Peyer's patch (tissue), 4 donors: ENCODE measurements around the gene PLCD4. TPM values are rescaled to one million over a fixed set of nuclear protein-coding genes. Genes with fewer than 3 reads are reported as not detected.

Experiments
- DNase-seq, 3 donors: peaks; one replicate each; pipeline ENCODE4 v3.0.0-alpha.2; 2017 to 2019
- H3K27ac ChIP-seq, 4 donors: fragments of 200-600 bp; sonication (generic); one replicate each; pipeline ENCODE4 v1.5.1; 2016 to 2019
- H3K27me3 ChIP-seq, 2 donors: fragments of 200-600 bp; sonication (generic); one replicate each; pipeline ENCODE4 v1.5.1; 2019
- H3K36me3 ChIP-seq, 3 donors: fragments of 200-600 bp; sonication (generic); one replicate each; pipeline ENCODE4 v1.5.1; 2016 to 2019
- H3K4me1 ChIP-seq, 4 donors: fragments of 200-600 bp; sonication (generic); one replicate each; pipeline ENCODE4 v1.5.1; 2016 to 2019
- H3K4me3 ChIP-seq, 4 donors: fragments of 200-600 bp; sonication (generic); 1 replicate in 3 of 4; 2 replicates in 1 of 4; pipeline ENCODE4 v1.5.1; 2016 to 2019; ENCODE audit warnings: mild to moderate bottlenecking in 1 of 4
- H3K9me3 ChIP-seq, 4 donors: fragments of 200-600 bp; sonication (generic); one replicate each; pipeline ENCODE4 v1.5.1; 2016 to 2019; ENCODE audit warnings: mild to moderate bottlenecking in 1 of 4
- CTCF ChIP-seq, 6 experiments: fragments of 450-650 bp in 4 of 6; fragments of 200-600 bp in 2 of 6; sonication (generic) in 1 of 6; IDR thresholded peaks; one replicate each; pipeline ENCODE4 v1.5.1; 2017 to 2019; ENCODE audit warnings: antibody characterized with exemption in 6 of 6, mild to moderate bottlenecking in 3 of 6, moderate library complexity in 1 of 6
- POLR2A ChIP-seq, 2 donors: fragments of 450-650 bp; IDR thresholded peaks; one replicate each; pipeline ENCODE4 v1.5.1; 2017; ENCODE audit warnings: antibody characterized with exemption in 2 of 2, mild to moderate bottlenecking in 2 of 2, moderate library complexity in 2 of 2
- total RNA-seq, 4 donors: library from RNA; depleted of rRNA; stranded (reverse); fragments of >200 nt; gene quantifications; one replicate each; pipeline ENCODE4 v1.1.0, GENCODE V29; 2016

The PLCD4 gene
- 1 to 10 TPM in 3 of 4 donors, not detected in 1; 1.5 to 9.9 (median 3.6) TPM for total RNA-seq

- peak within 1 kb of the TSS in 1 of 4 donors; percentile 51 for H3K27ac ChIP-seq
- H3K36me3 ChIP-seq, result no peaks in the 10 kb centered on the region
- no peak for DNase-seq
- peak within 1 kb of the TSS in 1 of 4 donors; percentile 33 for H3K4me3 ChIP-seq
- TF ChIP-seq CTCF (IDR thresholded peaks at IDR 0.05) (no peak), POLR2A (IDR thresholded peaks at IDR 0.05) (no peak)
- no peaks in the 10 kb centered on the region for H3K9me3 ChIP-seq
- H3K27me3 ChIP-seq, result no peaks in the 10 kb centered on the region
- H3K4me1 ChIP-seq, result peaks cover 0 to 10% (median 0%) of the 10 kb centered on the region in 4 donors
These were observed at the start of gene PLCD4 for GRCh38 chr2:218607436-218608115. Gene PLCD4 (plus strand): TSS chr2:218607899. CDS start chr2:218615740, 7,841 bp downstream.

- DNase-seq, result no peak
These were observed 49.8 kb upstream of the PLCD4 start for GRCh38 chr2:218557941-218558340.

GRCh38 chr2:218558986-218559385 is 48.7 kb upstream of the PLCD4 start:
- no peak overlapping the region for H3K27ac ChIP-seq
- no peaks in the 10 kb centered on the region for H3K9me3 ChIP-seq
- H3K4me3 ChIP-seq, result no peak overlapping the region
- no peaks in the 10 kb centered on the region for H3K4me1 ChIP-seq
- no peak for DNase-seq
- no peaks in the 10 kb centered on the region for H3K27me3 ChIP-seq
- H3K36me3 ChIP-seq, result peaks cover 0 to 63% (median 0%) of the 10 kb centered on the region in 3 donors
- TF ChIP-seq POLR2A (IDR thresholded peaks at IDR 0.05) (no peak), CTCF (IDR thresholded peaks at IDR 0.05) (no peak)

More at GRCh38 chr2:218557941-218558340, 49.8 kb upstream of the PLCD4 start:
- H3K9me3 ChIP-seq, result no peaks in the 10 kb centered on the region
- H3K27me3 ChIP-seq, result no peaks in the 10 kb centered on the region
- peaks cover 0 to 73% (median 2%) of the 10 kb centered on the region in 3 donors for H3K36me3 ChIP-seq
- TF ChIP-seq CTCF (IDR thresholded peaks at IDR 0.05) (no peak), POLR2A (IDR thresholded peaks at IDR 0.05) (no peak)
- no peak overlapping the region for H3K4me3 ChIP-seq
- H3K4me1 ChIP-seq, result no peaks in the 10 kb centered on the region
- H3K27ac ChIP-seq, result no peak overlapping the region

GRCh38 chr2:218564056-218564455 is 43.6 kb upstream of the PLCD4 start:
- H3K9me3 ChIP-seq, result no peaks in the 10 kb centered on the region
- DNase-seq, result no peak
- peaks cover 0 to 30% (median 0%) of the 10 kb centered on the region in 3 donors for H3K36me3 ChIP-seq
- no peaks in the 10 kb centered on the region for H3K27me3 ChIP-seq
- H3K4me1 ChIP-seq, result peaks cover 0 to 18% (median 3%) of the 10 kb centered on the region in 4 donors
- H3K4me3 ChIP-seq, result no peak overlapping the region
- no peak for TF ChIP-seq POLR2A (IDR thresholded peaks at IDR 0.05)
- no peak for TF ChIP-seq CTCF (IDR thresholded peaks at IDR 0.05)
- H3K27ac ChIP-seq, result no peak overlapping the region

GRCh38 chr2:218566296-218566695 is 41.4 kb upstream of the PLCD4 start:
- no peak overlapping the region for H3K27ac ChIP-seq

More at GRCh38 chr2:218566296-218566695, 41.4 kb upstream of the PLCD4 start:
- Histone ChIP-seq H3K36me3 (peaks cover 0 to 9% (median 0%) of the 10 kb centered on the region in 3 donors), H3K9me3 (no peaks in the 10 kb centered on the region), H3K4me3 (no peak overlapping the region), H3K4me1 (peaks cover 0 to 30% (median 9%) of the 10 kb centered on the region in 4 donors), H3K27me3 (no peaks in the 10 kb centered on the region)
- TF ChIP-seq CTCF (IDR thresholded peaks at IDR 0.05), result no peak
- no peak for TF ChIP-seq POLR2A (IDR thresholded peaks at IDR 0.05)
- no peak for DNase-seq
